Spleen (tissue), 11 donors: ENCODE results near the gene OR8B3. TPM values are rescaled to one million over a fixed set of nuclear protein-coding genes. Genes with fewer than 3 reads are reported as not detected.

ENCODE experiments used
- DNase-seq: peaks from one replicate; pipeline ENCODE4 v3.0.0-alpha.2; 2020
- H3K27ac ChIP-seq, 8 donors: fragments of 200-600 bp; sonication (generic) in 7 of 8; 1 replicate in 4 of 8; 2 replicates in 4 of 8; pipeline versions ENCODE4 v1.5.0 to v1.8.0; 2016 to 2021; ENCODE audit warnings: inconsistent platforms in 4 of 8, mild to moderate bottlenecking in 4 of 8, moderate library complexity in 1 of 8
- H3K27me3 ChIP-seq, 7 donors: fragments of 200-600 bp; sonication (generic) in 6 of 7; replicated peaks in 1 of 7; 1 replicate in 4 of 7; 2 replicates in 3 of 7; pipeline versions ENCODE4 v1.5.0 to v1.8.0; 2016 to 2021; ENCODE audit warnings: inconsistent platforms in 3 of 7, mild to moderate bottlenecking in 1 of 7
- H3K36me3 ChIP-seq, 6 donors: fragments of 200-600 bp; sonication (generic) in 5 of 6; 1 replicate in 4 of 6; 2 replicates in 2 of 6; pipeline versions ENCODE4 v1.5.0 to v1.8.0; 2016 to 2021; ENCODE audit warnings: inconsistent platforms in 2 of 6
- H3K4me1 ChIP-seq, 6 donors: fragments of 200-600 bp; sonication (generic) in 5 of 6; 1 replicate in 3 of 6; 2 replicates in 3 of 6; pipeline versions ENCODE4 v1.5.0 to v1.8.0; 2016 to 2021; ENCODE audit warnings: inconsistent platforms in 3 of 6
- H3K4me3 ChIP-seq, 8 donors: fragments of 200-600 bp; sonication (generic) in 7 of 8; 1 replicate in 4 of 8; 2 replicates in 4 of 8; pipeline versions ENCODE4 v1.5.0 to v1.8.0; 2016 to 2021; ENCODE audit warnings: inconsistent platforms in 4 of 8, mild to moderate bottlenecking in 4 of 8, moderate library complexity in 2 of 8
- H3K9me3 ChIP-seq, 8 donors: fragments of 200-600 bp; sonication (generic) in 7 of 8; 1 replicate in 4 of 8; 2 replicates in 4 of 8; pipeline versions ENCODE4 v1.5.0 to v1.8.0; 2016 to 2021; ENCODE audit warnings: inconsistent platforms in 4 of 8
- POLR2A ChIP-seq, 3 donors: fragments of 450-650 bp; IDR thresholded peaks; one replicate each; pipeline ENCODE4 v1.5.1; 2017; ENCODE audit warnings: antibody characterized with exemption in 3 of 3, mild to moderate bottlenecking in 1 of 3
- POLR2AphosphoS5 ChIP-seq, 3 donors: sonication (generic); formaldehyde crosslinking; IDR thresholded peaks; one replicate each; pipeline ENCODE4 v1.5.1; 2017; ENCODE audit warnings: antibody characterized with exemption in 3 of 3
- WGBS, 5 donors: extraction: QIAGEN DNeasy Blood & Tissue Kit in 3 of 5; methylation state at CpG; one replicate each; pipeline versions ENCODE4 v1.1.5 to v1.1.7; 2013 to 2018; 5-methylcytosine and 5-hydroxymethylcytosine counted together
- intact Hi-C: fragments of 100-400 bp; cut with DNase I; formaldehyde crosslinking; loops from one replicate; pipeline ENCODE4 v1.15.0; 2023; ENCODE audit warnings: low total_unique reads
- polyA plus RNA-seq, 3 donors: library from polyadenylated mRNA; stranded (reverse); fragments of 200-250 nt; gene quantifications; one replicate each; pipeline ENCODE4 v1.2.1, GENCODE V29; 2013
- total RNA-seq, 7 donors: library from RNA; depleted of rRNA in 3 of 7; stranded (reverse); fragments of >200 nt in 3 of 7; fragmentation: NEBNext Ultra II Directional in 4 of 7; extraction: Animal tissue kit (Norgen Biotek cat#: 25700) in 4 of 7; gene quantifications; one replicate each; pipeline versions ENCODE4 v1.1.0 to v1.2.1, GENCODE V29; 2016 to 2021
- TF ChIP-seq, protein P1 (sequence below), 11 experiments: fragments of 200-600 bp in 7 of 11; fragments of 450-650 bp in 4 of 11; sonication (generic) in 4 of 11; IDR thresholded peaks in 8 of 11; conservative IDR thresholded peaks in 3 of 11; 1 replicate in 7 of 11; 2 replicates in 4 of 11; pipeline versions ENCODE4 v1.4.0 to v1.8.0; 2016 to 2021; ENCODE audit warnings: antibody characterized with exemption in 11 of 11, inconsistent platforms in 4 of 11, mild to moderate bottlenecking in 1 of 11
- donor health status: healthy with polysubstance abuse.
- donor health status: DM: no; HTN: no; CAD: no; lungs with moderate emphysema.
- donor health status: DM: no; HTN: no; CAD: no.
- donor health status: Bipolar disorder and iron deficiency.
- donor health status: healthy.
- donor health status: DM: no; HTN: no; CAD: no.
- donor health status: DM: yes; HTN: yes; CAD: no.

OR8B3 gene
- total and polyA plus RNA-seq, 10 donors = not detected

DNA sequence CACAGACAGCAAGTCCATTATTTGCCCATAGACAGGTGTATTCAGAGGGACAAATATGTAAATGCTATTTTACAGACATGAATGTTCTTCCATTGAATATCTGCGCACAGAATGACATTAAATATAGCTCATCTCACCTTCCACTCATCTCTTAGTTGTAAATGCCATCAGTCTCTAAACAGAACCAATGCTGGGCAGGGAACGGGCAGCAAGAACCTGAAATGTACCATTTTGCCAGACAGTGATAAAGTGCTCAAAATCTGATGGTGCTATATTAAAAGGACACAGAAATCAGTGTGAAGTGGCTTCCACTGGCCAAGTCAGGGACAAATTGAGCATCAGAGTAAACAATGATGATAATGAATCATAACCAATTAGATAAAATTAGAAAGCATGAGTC is 35.9 kb upstream of the OR8B3 start:
- H3K27ac ChIP-seq = no peak overlapping the region
- H3K36me3 ChIP-seq = no peaks in the 10 kb centered on the region
- no peak overlapping the region for H3K4me3 ChIP-seq
- no peaks in the 10 kb centered on the region for H3K4me1 ChIP-seq
- H3K9me3 ChIP-seq = peaks cover 0 to 19% (median 5%) of the 10 kb centered on the region in 8 donors
- no peak for DNase-seq
- H3K27me3 ChIP-seq = peaks cover 0 to 8% (median 0%) of the 10 kb centered on the region in 7 donors
- intact Hi-C loops = no loop called here
- 71 to 91% (median 82%) methylated on average over 2 of the region's 2 CpGs for WGBS, 5 donors
- TF ChIP-seq, protein P1, sequence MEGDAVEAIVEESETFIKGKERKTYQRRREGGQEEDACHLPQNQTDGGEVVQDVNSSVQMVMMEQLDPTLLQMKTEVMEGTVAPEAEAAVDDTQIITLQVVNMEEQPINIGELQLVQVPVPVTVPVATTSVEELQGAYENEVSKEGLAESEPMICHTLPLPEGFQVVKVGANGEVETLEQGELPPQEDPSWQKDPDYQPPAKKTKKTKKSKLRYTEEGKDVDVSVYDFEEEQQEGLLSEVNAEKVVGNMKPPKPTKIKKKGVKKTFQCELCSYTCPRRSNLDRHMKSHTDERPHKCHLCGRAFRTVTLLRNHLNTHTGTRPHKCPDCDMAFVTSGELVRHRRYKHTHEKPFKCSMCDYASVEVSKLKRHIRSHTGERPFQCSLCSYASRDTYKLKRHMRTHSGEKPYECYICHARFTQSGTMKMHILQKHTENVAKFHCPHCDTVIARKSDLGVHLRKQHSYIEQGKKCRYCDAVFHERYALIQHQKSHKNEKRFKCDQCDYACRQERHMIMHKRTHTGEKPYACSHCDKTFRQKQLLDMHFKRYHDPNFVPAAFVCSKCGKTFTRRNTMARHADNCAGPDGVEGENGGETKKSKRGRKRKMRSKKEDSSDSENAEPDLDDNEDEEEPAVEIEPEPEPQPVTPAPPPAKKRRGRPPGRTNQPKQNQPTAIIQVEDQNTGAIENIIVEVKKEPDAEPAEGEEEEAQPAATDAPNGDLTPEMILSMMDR (IDR thresholded peaks at IDR 0.05 in 8 of 11, conservative IDR thresholded peaks at IDR 0.05 in 3 of 11) = no peak
- TF ChIP-seq POLR2AphosphoS5 (IDR thresholded peaks at IDR 0.05) = no peak
- TF ChIP-seq POLR2A (IDR thresholded peaks at IDR 0.05) = no peak

DNA sequence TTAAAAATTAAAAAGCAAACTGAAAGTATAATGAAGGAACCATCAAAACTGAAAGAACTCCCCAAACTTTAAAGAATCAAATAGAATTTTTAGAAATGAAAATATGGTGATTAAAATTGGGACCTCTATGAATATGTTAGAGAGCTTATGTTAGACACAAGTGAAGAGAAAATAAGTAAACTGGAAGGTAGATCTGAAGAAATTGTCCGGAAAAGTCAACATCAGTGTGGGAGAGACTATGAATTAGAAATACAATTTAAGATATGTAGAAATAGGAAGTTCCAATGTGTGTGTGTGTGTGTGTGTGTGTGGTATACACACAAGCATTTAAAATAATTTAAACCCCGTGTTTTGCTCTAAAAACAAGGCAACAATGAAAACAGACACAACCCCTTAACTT is 30.8 kb upstream of the OR8B3 start:
- intact Hi-C loops = no loop called here
- TF ChIP-seq POLR2A (IDR thresholded peaks at IDR 0.05) (no peak), POLR2AphosphoS5 (IDR thresholded peaks at IDR 0.05) (no peak)
- TF ChIP-seq, protein P1 (IDR thresholded peaks at IDR 0.05 in 8 of 11, conservative IDR thresholded peaks at IDR 0.05 in 3 of 11) = no peak
- WGBS, 5 donors = 61 to 86% (median 75%) methylated on average over 2 of the region's 2 CpGs

DNA sequence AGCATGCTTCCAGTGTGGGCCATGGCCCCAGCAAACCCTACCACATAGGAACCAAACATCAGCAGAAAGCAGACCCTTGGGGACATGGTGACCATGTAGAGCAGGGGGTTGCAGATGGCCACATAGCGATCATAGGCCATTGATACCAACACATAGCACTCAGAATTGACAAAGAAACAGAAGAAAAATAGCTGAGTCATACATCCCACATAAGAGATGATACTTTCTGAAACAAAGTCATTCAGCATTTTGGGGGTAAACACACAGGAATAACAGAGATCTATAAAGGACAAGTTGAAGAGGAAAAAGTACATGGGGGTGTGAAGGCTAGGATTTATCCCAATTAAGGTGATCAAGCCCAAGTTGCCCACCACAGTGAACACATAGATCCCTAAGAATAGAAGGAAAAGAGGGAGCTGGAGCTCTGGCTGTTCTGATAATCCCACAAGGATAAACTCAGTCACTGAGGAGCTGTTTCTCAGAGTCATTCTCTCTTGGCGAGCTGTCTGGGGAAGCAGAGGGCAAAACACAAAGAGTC is 25.6 kb upstream of the OR8B3 start, which contains the start of gene OR8B4:
TSS of gene OR8B4 (minus strand) at position 488 of the 538 bp plus-strand sequence. CDS start at position 488, 0 bp downstream.
- WGBS, 5 donors = 83 to 93% (median 86%) methylated on average over 2 of the region's 2 CpGs

More for the DNA sequence above, 30.8 kb upstream of the OR8B3 start:
- no peaks in the 10 kb centered on the region for H3K27me3 ChIP-seq
- no peaks in the 10 kb centered on the region for H3K36me3 ChIP-seq
- no peak for DNase-seq
- H3K9me3 ChIP-seq = peaks cover 0 to 22% (median 13%) of the 10 kb centered on the region in 8 donors
- H3K27ac ChIP-seq = no peak overlapping the region
- no peak overlapping the region for H3K4me3 ChIP-seq
- H3K4me1 ChIP-seq = no peaks in the 10 kb centered on the region

DNA sequence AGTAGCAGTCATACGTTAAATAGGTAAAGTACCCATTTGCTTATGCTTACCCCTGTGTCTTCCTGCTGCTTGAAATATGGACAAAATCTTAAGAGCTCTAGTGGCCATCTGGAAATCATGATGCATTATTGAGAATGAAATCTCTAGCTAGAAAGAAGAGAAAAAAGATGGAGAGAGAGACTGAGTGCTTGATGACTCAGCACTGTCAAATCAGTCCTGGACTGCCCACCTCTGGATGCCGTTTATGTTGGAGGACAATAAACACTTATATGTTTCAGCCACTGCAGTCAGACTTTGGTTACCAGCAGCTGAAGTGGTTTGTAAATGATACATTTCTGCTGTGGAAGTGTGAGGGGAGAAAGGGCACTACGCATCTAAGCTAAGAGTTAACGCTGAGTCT is 22.2 kb upstream of the OR8B3 start:
- H3K4me1 ChIP-seq = no peaks in the 10 kb centered on the region
- H3K9me3 ChIP-seq = no peaks in the 10 kb centered on the region
- no peak overlapping the region for H3K4me3 ChIP-seq
- intact Hi-C loops = no loop called here
- H3K27me3 ChIP-seq = peaks cover 0 to 14% (median 0%) of the 10 kb centered on the region in 7 donors
- H3K36me3 ChIP-seq = no peaks in the 10 kb centered on the region
- WGBS, 5 donors = 67 to 74% (median 71%) methylated on average over 4 of the region's 4 CpGs
- no peak for TF ChIP-seq POLR2AphosphoS5 (IDR thresholded peaks at IDR 0.05)
- TF ChIP-seq, protein P1 (IDR thresholded peaks at IDR 0.05 in 8 of 11, conservative IDR thresholded peaks at IDR 0.05 in 3 of 11) = no peak
- TF ChIP-seq POLR2A (IDR thresholded peaks at IDR 0.05) = no peak
- DNase-seq = no peak
- H3K27ac ChIP-seq = no peak overlapping the region

More for the DNA sequence above, 25.6 kb upstream of the OR8B3 start, which contains the start of gene OR8B4:
- no peaks in the 10 kb centered on the region for H3K4me1 ChIP-seq
- peaks cover 0 to 9% (median 4%) of the 10 kb centered on the region in 8 donors for H3K9me3 ChIP-seq
- no peak for DNase-seq
- H3K36me3 ChIP-seq = no peaks in the 10 kb centered on the region
- H3K27me3 ChIP-seq = peaks cover 0 to 14% (median 0%) of the 10 kb centered on the region in 7 donors
- no peak within 1 kb of the TSS for H3K27ac ChIP-seq
- no peak within 1 kb of the TSS for H3K4me3 ChIP-seq
- TF ChIP-seq, protein P1 (IDR thresholded peaks at IDR 0.05 in 8 of 11, conservative IDR thresholded peaks at IDR 0.05 in 3 of 11) = no peak
- no peak for TF ChIP-seq POLR2A (IDR thresholded peaks at IDR 0.05)
- no peak for TF ChIP-seq POLR2AphosphoS5 (IDR thresholded peaks at IDR 0.05)
- intact Hi-C loops = no loop called here
